Omental fat pad (tissue), 4 donors: ENCODE data around the gene ANTXR1. TPM values are rescaled to one million over a fixed set of nuclear protein-coding genes. Genes with fewer than 3 reads are reported as not detected.

Source experiments
- ATAC-seq: fragments of 150-250 bp; one replicate; pipeline ENCODE4 v1.9.1; 2016; ENCODE audit warnings: mild to moderate bottlenecking, moderate library complexity; ENCODE audit not compliant: low FRiP score
- DNase-seq: peaks from one replicate; pipeline ENCODE4 v3.0.0-alpha.2; 2019; ENCODE audit warnings: low spot score
- total RNA-seq, 4 donors: library from RNA; depleted of rRNA; stranded (reverse); fragments of >200 nt; gene quantifications; one replicate each; pipeline ENCODE4 v1.1.0, GENCODE V29; 2016
- TF ChIP-seq, protein P1 (sequence below), 3 donors: fragments of 450-650 bp; IDR thresholded peaks; one replicate each; pipeline ENCODE4 v1.5.1; 2016 to 2017; ENCODE audit warnings: antibody characterized with exemption in 3 of 3, mild to moderate bottlenecking in 3 of 3, moderate library complexity in 2 of 3

ANTXR1 gene
- total RNA-seq, 4 donors from 2014 or later = 27.7 to 49.1 (median 37.1) TPM

DNA sequence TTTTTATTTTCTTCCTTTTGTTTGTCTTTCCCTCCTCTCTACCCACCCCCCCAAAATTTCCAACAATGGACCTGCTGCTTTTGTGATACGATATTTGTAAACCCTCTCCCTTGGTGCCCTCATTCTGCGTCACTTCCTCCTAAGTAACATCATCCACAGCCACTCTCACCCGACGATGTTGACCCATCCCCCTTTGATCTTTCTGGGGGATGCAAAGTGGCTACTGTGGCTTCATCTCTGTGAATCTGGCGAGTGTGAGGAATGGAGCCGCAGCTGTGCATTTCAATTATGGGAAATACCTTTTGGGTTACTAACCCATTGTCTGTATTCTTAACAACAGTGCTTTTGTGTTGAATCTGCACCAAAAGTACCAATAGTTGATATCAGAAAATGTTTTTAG, 19.4 kb downstream of the ANTXR1 start:
- DNase-seq (no peak), ATAC-seq (no peak)
- TF ChIP-seq, protein P1, sequence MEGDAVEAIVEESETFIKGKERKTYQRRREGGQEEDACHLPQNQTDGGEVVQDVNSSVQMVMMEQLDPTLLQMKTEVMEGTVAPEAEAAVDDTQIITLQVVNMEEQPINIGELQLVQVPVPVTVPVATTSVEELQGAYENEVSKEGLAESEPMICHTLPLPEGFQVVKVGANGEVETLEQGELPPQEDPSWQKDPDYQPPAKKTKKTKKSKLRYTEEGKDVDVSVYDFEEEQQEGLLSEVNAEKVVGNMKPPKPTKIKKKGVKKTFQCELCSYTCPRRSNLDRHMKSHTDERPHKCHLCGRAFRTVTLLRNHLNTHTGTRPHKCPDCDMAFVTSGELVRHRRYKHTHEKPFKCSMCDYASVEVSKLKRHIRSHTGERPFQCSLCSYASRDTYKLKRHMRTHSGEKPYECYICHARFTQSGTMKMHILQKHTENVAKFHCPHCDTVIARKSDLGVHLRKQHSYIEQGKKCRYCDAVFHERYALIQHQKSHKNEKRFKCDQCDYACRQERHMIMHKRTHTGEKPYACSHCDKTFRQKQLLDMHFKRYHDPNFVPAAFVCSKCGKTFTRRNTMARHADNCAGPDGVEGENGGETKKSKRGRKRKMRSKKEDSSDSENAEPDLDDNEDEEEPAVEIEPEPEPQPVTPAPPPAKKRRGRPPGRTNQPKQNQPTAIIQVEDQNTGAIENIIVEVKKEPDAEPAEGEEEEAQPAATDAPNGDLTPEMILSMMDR (IDR thresholded peaks at IDR 0.05) = no peak

DNA sequence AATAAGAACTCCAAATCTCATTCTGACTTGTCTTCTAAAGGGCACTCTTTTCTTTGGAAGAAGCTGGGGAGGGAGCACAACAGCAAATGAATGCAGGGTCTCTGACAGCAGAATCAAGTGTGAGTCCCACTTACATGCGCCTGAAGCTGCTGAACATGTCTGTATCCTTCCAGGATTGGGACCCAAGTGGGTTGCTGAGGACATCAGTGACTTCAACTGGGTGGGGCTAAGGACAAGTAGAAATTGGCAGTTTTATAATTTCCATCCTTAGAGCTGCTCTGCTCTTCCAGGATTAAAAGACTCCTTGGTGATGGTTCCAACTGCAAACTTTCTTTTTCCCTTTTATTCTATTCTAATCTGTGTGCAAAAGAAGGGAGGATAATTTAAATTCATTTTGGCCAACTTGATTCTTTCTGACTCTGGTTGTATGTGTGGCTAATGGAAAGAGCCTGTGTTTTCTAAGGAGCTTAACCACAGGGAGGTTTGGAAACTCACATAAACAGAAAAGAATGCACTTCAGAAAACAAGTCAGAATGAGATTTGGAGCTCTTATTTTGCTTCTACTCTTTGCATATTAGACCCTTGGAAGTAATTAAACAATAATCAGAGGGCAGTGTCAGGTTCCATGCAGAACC, 20.6 kb downstream of the ANTXR1 start:
- DNase-seq (no peak), ATAC-seq (no peak)
- TF ChIP-seq, protein P1 (IDR thresholded peaks at IDR 0.05) = no peak

DNA sequence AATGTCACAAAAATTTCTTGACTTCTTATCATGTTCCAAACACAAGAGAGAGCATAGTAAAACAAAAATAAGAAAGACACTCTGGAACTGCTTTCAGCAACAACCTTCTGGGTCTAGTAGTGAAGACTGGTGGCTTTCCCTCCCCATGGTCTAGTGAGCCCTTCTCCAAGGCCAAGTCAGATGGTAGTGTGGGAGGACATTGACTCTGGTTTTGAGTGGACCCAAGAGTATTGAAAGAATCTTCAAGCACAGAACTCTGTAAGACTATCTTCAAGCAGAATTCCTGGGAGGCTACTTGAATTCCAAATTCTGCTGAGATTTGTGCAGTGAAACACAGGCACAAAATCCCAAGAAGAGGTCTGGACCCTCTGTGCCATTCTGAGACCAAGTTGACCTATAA, 21.1 kb downstream of the ANTXR1 start:
- ATAC-seq (no peak), DNase-seq (no peak)
- TF ChIP-seq, protein P1 (IDR thresholded peaks at IDR 0.05) = no peak

DNA sequence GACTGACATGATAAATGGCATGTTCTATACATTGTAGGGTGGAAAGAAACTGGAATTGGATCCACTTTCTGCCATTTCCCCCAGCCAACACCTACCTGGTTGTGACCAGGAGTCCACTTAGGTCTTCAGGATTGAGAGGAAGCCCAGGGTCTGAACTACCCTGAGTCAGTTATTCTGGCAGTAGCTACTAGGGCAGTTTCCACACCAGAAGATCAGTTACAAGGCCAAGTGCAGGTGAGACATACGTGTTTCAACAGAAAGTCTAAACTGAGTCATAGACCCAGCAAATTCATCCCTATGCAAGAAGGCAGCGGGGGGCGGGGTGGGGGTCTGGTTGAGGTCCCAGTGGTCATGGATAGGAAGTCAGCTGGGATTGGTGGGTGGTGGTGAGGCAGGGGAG, 21.9 kb downstream of the ANTXR1 start:
- DNase-seq = no peak
- TF ChIP-seq, protein P1 (IDR thresholded peaks at IDR 0.05) = no peak
- peak; percentile 49 for ATAC-seq

DNA sequence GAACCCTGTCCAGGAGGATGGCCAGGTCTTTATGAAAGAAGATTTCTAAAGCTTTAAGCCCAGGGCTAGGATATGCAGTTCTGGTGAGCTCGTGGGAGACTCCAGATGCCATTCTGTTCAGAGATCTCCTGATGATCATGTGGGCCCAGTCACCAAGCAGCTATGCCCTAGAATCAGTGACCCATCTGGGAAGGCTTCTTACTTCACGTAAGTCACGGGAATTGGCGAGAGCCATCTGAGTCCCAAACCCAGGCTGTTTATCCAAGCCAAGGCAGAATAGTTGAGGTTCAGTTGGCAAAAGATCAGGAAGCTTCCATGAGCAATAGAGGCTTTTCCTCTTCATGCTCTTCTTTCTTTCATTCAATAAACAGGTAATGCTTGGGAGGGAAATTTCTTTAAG, 23.9 kb downstream of the ANTXR1 start:
- ATAC-seq (no peak), DNase-seq (no peak)
- TF ChIP-seq, protein P1 (IDR thresholded peaks at IDR 0.05) = no peak

DNA sequence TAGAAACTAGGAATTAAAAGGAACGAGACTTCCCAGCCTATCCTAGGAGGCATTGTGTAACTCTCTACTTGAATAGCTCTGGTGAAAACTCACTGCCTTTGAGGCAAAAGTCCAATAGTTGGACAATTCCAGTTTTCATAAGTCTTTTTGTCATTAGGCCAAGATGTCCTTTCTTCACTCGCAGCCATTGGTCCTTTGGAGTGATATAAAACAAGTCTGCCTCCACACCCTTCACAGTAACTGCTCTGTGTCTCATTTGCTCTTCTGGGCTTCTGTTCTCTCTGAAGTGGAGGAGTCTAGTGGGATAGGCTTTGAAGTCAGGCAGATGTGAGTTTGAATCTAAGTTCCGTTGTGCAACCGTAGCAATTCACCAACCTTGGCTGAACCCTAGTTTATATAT, 28.2 kb downstream of the ANTXR1 start:
- DNase-seq = no peak
- TF ChIP-seq, protein P1 (IDR thresholded peaks at IDR 0.05) = no peak
- ATAC-seq = no peak

DNA sequence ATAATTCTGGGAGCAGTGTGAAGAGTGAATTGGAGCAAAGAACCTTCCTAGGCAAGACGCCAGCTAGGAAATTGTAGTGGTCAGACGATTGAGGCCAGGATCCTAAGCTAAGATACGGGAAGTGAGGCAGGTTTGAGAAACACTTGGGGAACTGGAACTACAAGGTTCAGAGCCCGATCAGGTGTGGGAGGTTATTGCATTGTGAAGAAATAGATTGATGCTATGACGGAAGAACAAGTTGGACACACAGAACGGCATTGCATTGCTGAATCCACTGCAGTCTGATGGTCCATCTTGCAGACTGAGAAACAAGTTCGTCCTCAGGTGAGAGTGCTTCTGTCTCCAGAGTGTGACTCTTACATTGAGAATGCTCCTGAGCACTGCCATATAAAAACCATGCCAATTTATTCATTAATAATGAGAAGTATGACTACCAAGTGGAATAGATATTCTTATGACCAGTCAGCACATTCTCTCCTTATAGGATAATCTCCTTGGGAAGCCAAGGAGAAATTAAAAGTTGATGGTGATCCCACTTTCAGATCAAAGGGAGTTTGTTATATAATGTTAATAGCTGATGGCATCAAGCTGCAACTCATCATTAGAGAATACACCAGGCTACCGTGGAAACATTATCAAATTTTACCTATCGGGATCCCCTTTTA, 30.9 kb downstream of the ANTXR1 start:
- ATAC-seq (no peak), DNase-seq (no peak)
- TF ChIP-seq, protein P1 (IDR thresholded peaks at IDR 0.05) = no peak
